Fibroblast of lung (primary cell): ENCODE data around the gene PTPRCAP.

ENCODE experiments used
- EZH2 ChIP-seq: IDR thresholded peaks from 2 replicates; pipeline ENCODE4 v1.5.1; 2012; ENCODE audit warnings: low read length, control low read depth, mild to moderate bottlenecking; ENCODE audit errors: missing control alignments
- TF ChIP-seq, protein P1 (sequence below), 2 donors: IDR thresholded peaks in 1 of 2; conservative IDR thresholded peaks in 1 of 2; 1 replicate in 1 of 2; 2 replicates in 1 of 2; pipeline ENCODE4 v1.5.1; 2011 to 2012; ENCODE audit warnings: low read length in 2 of 2, control low read depth in 1 of 2, inconsistent platforms in 1 of 2, low read depth in 1 of 2, mild to moderate bottlenecking in 1 of 2

DNA sequence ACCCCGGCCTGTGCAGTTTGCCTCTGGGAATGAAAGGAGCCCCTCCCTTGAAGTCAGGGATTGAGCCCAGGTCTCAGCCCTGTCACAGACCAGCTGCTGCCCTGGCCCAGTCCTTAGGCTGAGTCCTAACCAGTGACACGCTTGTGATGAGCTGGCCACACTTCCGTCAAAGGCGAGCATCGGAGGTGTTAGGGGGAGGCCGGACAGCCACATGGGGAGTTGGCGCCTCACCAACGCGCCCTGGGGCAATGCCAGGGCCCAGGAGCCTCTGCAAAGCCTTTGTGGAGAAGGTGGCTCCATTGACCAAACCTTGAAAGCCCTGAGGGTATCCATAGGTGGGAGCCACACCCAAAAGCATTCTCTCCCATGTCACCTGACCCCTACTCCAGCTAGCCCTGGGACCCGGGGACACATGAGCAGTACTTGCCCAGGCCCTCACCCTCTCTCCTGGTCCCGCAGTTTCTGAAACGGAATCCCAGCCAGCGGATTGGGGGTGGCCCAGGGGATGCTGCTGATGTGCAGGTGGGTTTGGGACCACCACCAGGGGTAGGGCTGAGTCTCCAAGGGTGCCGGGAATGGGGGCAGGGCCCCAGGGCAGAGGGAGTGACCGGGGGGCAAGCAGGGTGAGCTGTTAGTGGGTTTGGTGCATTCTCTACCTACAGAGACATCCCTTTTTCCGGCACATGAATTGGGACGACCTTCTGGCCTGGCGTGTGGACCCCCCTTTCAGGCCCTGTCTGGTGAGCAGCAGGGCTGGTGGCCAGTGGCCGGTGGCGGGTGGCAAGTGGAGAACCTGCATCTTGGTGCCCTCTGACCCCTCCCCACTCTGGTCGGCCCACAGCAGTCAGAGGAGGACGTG lies 3.7 kb downstream of the PTPRCAP start:
- TF ChIP-seq, protein P1, sequence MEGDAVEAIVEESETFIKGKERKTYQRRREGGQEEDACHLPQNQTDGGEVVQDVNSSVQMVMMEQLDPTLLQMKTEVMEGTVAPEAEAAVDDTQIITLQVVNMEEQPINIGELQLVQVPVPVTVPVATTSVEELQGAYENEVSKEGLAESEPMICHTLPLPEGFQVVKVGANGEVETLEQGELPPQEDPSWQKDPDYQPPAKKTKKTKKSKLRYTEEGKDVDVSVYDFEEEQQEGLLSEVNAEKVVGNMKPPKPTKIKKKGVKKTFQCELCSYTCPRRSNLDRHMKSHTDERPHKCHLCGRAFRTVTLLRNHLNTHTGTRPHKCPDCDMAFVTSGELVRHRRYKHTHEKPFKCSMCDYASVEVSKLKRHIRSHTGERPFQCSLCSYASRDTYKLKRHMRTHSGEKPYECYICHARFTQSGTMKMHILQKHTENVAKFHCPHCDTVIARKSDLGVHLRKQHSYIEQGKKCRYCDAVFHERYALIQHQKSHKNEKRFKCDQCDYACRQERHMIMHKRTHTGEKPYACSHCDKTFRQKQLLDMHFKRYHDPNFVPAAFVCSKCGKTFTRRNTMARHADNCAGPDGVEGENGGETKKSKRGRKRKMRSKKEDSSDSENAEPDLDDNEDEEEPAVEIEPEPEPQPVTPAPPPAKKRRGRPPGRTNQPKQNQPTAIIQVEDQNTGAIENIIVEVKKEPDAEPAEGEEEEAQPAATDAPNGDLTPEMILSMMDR (conservative IDR thresholded peaks at IDR 0.05 in 1 of 2, IDR thresholded peaks at IDR 0.05 in 1 of 2; ENCODE audit: low read depth in 1 of 2, low read length in 2 of 2), result no peak
- no peak for TF ChIP-seq EZH2
